22Rv1 (cell line): ENCODE measurements around the gene SDHAF2.
A peak's percentile ranks its signal among the peaks of the same experiment; 100 is the strongest.

Source experiments
- H3K27ac ChIP-seq: fragments of 450-650 bp; 2 replicates; pipeline ENCODE4 v1.5.1; 2017
- CTCF ChIP-seq: fragments of 450-650 bp; IDR thresholded peaks from 2 replicates; pipeline ENCODE4 v1.5.1; 2017; ENCODE audit warnings: mild to moderate bottlenecking
- ZFX ChIP-seq: fragments of 450-650 bp; IDR thresholded peaks from 2 replicates; pipeline ENCODE4 v1.6.1; 2017; ENCODE audit warnings: antibody characterized with exemption, borderline replicate concordance

The SDHAF2 gene

GRCh38 chr11:61429346-61429690 is 606 bp upstream of the SDHAF2 start:
- peak overlapping the region; percentile 94 for H3K27ac ChIP-seq
- TF ChIP-seq ZFX = no peak
- TF ChIP-seq CTCF = peak; percentile 49

GRCh38 chr11:61430839-61431238 is 915 bp downstream of the SDHAF2 start:
- H3K27ac ChIP-seq = peak overlapping the region; percentile 94

- TF ChIP-seq CTCF = no peak
- TF ChIP-seq ZFX = no peak
- no peak overlapping the region for H3K27ac ChIP-seq
These were observed 7.6 kb downstream of the SDHAF2 start for GRCh38 chr11:61437496-61437895.

- no peak for TF ChIP-seq ZFX
- no peak for TF ChIP-seq CTCF
- H3K27ac ChIP-seq = 0 out of 2 replicates have a peak overlapping the region, but pooled peaks have one; percentile 3
These were observed 9.7 kb downstream of the SDHAF2 start for GRCh38 chr11:61439615-61440014.

- H3K27ac ChIP-seq = no peak overlapping the region
These were observed 12.7 kb downstream of the SDHAF2 start for GRCh38 chr11:61442616-61443015.

GRCh38 chr11:61445516-61445915 is 15.6 kb downstream of the SDHAF2 start:
- H3K27ac ChIP-seq = no peak overlapping the region
- no peak for TF ChIP-seq CTCF
- TF ChIP-seq ZFX = no peak

More at GRCh38 chr11:61442616-61443015, 12.7 kb downstream of the SDHAF2 start:
- TF ChIP-seq ZFX (no peak), CTCF (no peak)

GRCh38 chr11:61446211-61446651 is 16.3 kb downstream of the SDHAF2 start:
- TF ChIP-seq CTCF (peak; percentile 89), ZFX (no peak)
- H3K27ac ChIP-seq = no peak overlapping the region
